H1 (cell line): ENCODE results near the gene MED13. TPM values are rescaled to one million over a fixed set of nuclear protein-coding genes. Genes with fewer than 3 reads are reported as not detected.

Source experiments
- CTCF ChIA-PET: fragments of 300-600 bp; sonication (Branson Sonifier 250); formaldehyde crosslinking; loops from one replicate; lab custom pipeline; 2021; ENCODE audit not compliant: partially characterized antibody; lab: Charles Lee
- POLR2A ChIA-PET: fragments of 300-600 bp; sonication (Branson Sonifier 250); formaldehyde crosslinking; loops from one replicate; lab custom pipeline; 2021; ENCODE audit warnings: inconsistent platforms; ENCODE audit not compliant: partially characterized antibody; lab: Charles Lee
- DNase-seq, 2 experiments: peaks; one replicate each; pipeline versions ENCODE4 v3.0.0 to v3.0.0-alpha.2; 2010 to 2022; ENCODE audit warnings: low spot score in 2 of 2, low read depth in 1 of 2, mixed read lengths in 1 of 2
- FAIRE-seq: peaks from 2 replicates; lab custom pipeline; 2011; peaks lifted over from hg19 to GRCh38; lab: Jason Lieb, UNC
- H2AFZ ChIP-seq: 2 replicates; pipeline ENCODE4 v1.8.1; 2012; ENCODE audit warnings: low read length, inconsistent platforms
- H2AK5ac ChIP-seq: 2 replicates; pipeline ENCODE4 v1.6.1; 2013; ENCODE audit warnings: low read depth, low read length
- H2BK120ac ChIP-seq: replicated peaks from 2 replicates; pipeline ENCODE3; 2013; ENCODE audit warnings: low read depth, low read length, inconsistent platforms
- H2BK12ac ChIP-seq: 2 replicates; pipeline ENCODE4 v1.6.1; 2013; ENCODE audit warnings: low read depth, low read length
- H2BK15ac ChIP-seq: 2 replicates; pipeline ENCODE4 v1.6.1; 2013; ENCODE audit warnings: low read length
- H2BK20ac ChIP-seq: 2 replicates; pipeline ENCODE4 v1.6.1; 2013; ENCODE audit warnings: low read length
- H2BK5ac ChIP-seq: 2 replicates; pipeline ENCODE4 v1.6.1; 2013; ENCODE audit warnings: low read depth, low read length
- H3K14ac ChIP-seq: 2 replicates; pipeline ENCODE4 v1.6.1; 2013; ENCODE audit warnings: inconsistent platforms; ENCODE audit not compliant: insufficient read length
- H3K18ac ChIP-seq: 2 replicates; pipeline ENCODE4 v1.6.1; 2013; ENCODE audit warnings: low read length; ENCODE audit errors: extremely low read depth
- H3K23ac ChIP-seq: 2 replicates; pipeline ENCODE4 v1.6.1; 2013; ENCODE audit warnings: inconsistent platforms; ENCODE audit not compliant: insufficient read length
- H3K23me2 ChIP-seq: 2 replicates; pipeline ENCODE4 v1.6.1; 2013; ENCODE audit warnings: low read depth, low read length
- H3K27ac ChIP-seq: 2 replicates; pipeline ENCODE4 v1.6.1; 2011; ENCODE audit warnings: low read depth, low read length, inconsistent platforms
- H3K27me3 ChIP-seq, 4 experiments: replicated peaks in 1 of 4; 1 replicate in 1 of 4; 2 replicates in 3 of 4; pipeline versions ENCODE4 v1.6.1 to v1.8.1; 2011 to 2013; ENCODE audit warnings: low read length in 3 of 4, mild to moderate bottlenecking in 3 of 4, inconsistent platforms in 2 of 4, mixed read lengths in 2 of 4, moderate library complexity in 1 of 4; ENCODE audit not compliant: control insufficient read depth in 3 of 4, insufficient read depth in 3 of 4; ENCODE audit errors: extremely low read depth in 1 of 4
- H3K36me3 ChIP-seq, 4 experiments: 2 replicates each; pipeline versions ENCODE4 v1.6.1 to v1.8.1; 2011 to 2013; ENCODE audit warnings: mild to moderate bottlenecking in 4 of 4, low read length in 3 of 4, moderate library complexity in 2 of 4, control low read depth in 1 of 4, inconsistent platforms in 1 of 4; ENCODE audit not compliant: insufficient read depth in 4 of 4, control insufficient read depth in 2 of 4
- H3K4ac ChIP-seq: replicated peaks from 2 replicates; pipeline ENCODE3; 2013; ENCODE audit warnings: low read length, low read depth, mixed read lengths, inconsistent platforms; ENCODE audit not compliant: insufficient read length
- H3K4me1 ChIP-seq, 4 experiments: replicated peaks in 1 of 4; 1 replicate in 1 of 4; 2 replicates in 3 of 4; pipeline versions ENCODE4 v1.6.1 to v1.8.1; 2011 to 2013; ENCODE audit warnings: low read length in 3 of 4, inconsistent platforms in 2 of 4, mixed read lengths in 1 of 4; ENCODE audit not compliant: insufficient read depth in 4 of 4, control insufficient read depth in 3 of 4
- H3K4me2 ChIP-seq, 2 experiments: 2 replicates each; pipeline versions ENCODE4 v1.6.1 to v1.8.1; 2011 to 2013; ENCODE audit warnings: low read depth in 2 of 2, low read length in 2 of 2, control low read depth in 1 of 2, inconsistent platforms in 1 of 2, mild to moderate bottlenecking in 1 of 2; ENCODE audit not compliant: insufficient read depth in 1 of 2
- H3K4me3 ChIP-seq, 4 experiments: fragments of 200-600, 300-600 bp in 1 of 4; sonication (generic), shearing (Covaris generic), sonication (Bioruptor Twin) in 1 of 4; 2 replicates each; pipeline versions ENCODE4 v1.5.1 to v1.8.1; 2011 to 2016; ENCODE audit warnings: low read length in 4 of 4, low read depth in 3 of 4, control low read depth in 2 of 4, inconsistent platforms in 2 of 4, mild to moderate bottlenecking in 2 of 4, mixed read lengths in 1 of 4, moderate library complexity in 1 of 4; ENCODE audit not compliant: insufficient read depth in 2 of 4; ENCODE audit errors: extremely low read depth in 1 of 4
- H3K56ac ChIP-seq: replicated peaks from 2 replicates; pipeline ENCODE3; 2013; ENCODE audit warnings: low read depth, mild to moderate bottlenecking, mixed read lengths, low read length, inconsistent platforms; ENCODE audit not compliant: insufficient read length
- H3K79me1 ChIP-seq: 2 replicates; pipeline ENCODE4 v1.6.1; 2013; ENCODE audit warnings: low read depth, low read length, control low read depth
- H3K79me2 ChIP-seq, 2 experiments: 2 replicates each; pipeline versions ENCODE4 v1.6.1 to v1.8.1; 2012 to 2013; ENCODE audit warnings: low read length in 2 of 2, mild to moderate bottlenecking in 2 of 2, inconsistent platforms in 1 of 2; ENCODE audit not compliant: insufficient read depth in 2 of 2, control insufficient read depth in 1 of 2
- H3K9ac ChIP-seq, 4 experiments: replicated peaks in 1 of 4; 1 replicate in 1 of 4; 2 replicates in 3 of 4; pipeline versions ENCODE4 v1.6.1 to v1.8.1; 2011 to 2013; ENCODE audit warnings: low read depth in 3 of 4, low read length in 3 of 4, control low read depth in 2 of 4, mild to moderate bottlenecking in 2 of 4, moderate library complexity in 2 of 4, inconsistent platforms in 1 of 4; ENCODE audit errors: extremely low read depth in 1 of 4
- H3K9me3 ChIP-seq, 2 experiments: 2 replicates each; pipeline versions ENCODE4 v1.6.1 to v1.8.1; 2012 to 2013; ENCODE audit warnings: mild to moderate bottlenecking in 2 of 2, moderate library complexity in 2 of 2, control low read depth in 1 of 2, inconsistent platforms in 1 of 2, low read depth in 1 of 2, low read length in 1 of 2, mixed read lengths in 1 of 2; ENCODE audit not compliant: insufficient read depth in 2 of 2
- H4K20me1 ChIP-seq, 2 experiments: replicated peaks in 1 of 2; 2 replicates each; pipeline versions ENCODE3 to v1.8.1; 2011 to 2013; ENCODE audit warnings: inconsistent platforms in 2 of 2, low read length in 2 of 2, mild to moderate bottlenecking in 1 of 2; ENCODE audit not compliant: insufficient read depth in 2 of 2, control insufficient read depth in 1 of 2
- H4K5ac ChIP-seq: 2 replicates; pipeline ENCODE4 v1.6.1; 2013; ENCODE audit warnings: low read length, low read depth, mixed read lengths, inconsistent platforms; ENCODE audit not compliant: insufficient read length
- H4K8ac ChIP-seq: 2 replicates; pipeline ENCODE4 v1.8.0; 2013; ENCODE audit warnings: mild to moderate bottlenecking, moderate library complexity, low read length, inconsistent platforms; ENCODE audit not compliant: insufficient read depth; ENCODE audit errors: extremely low read depth
- H4K91ac ChIP-seq: replicated peaks from 2 replicates; pipeline ENCODE3; 2013; ENCODE audit warnings: low read length, mixed read lengths, inconsistent platforms; ENCODE audit not compliant: insufficient read length
- CHD2 ChIP-seq: IDR thresholded peaks from 2 replicates; pipeline ENCODE4 v1.6.1; 2012; ENCODE audit warnings: low read length, improper control_type of control experiment
- CTBP2 ChIP-seq: IDR thresholded peaks from 2 replicates; pipeline ENCODE4 v1.7.0; 2011; ENCODE audit warnings: borderline replicate concordance, mild to moderate bottlenecking, moderate library complexity, mixed read lengths, low read length; ENCODE audit not compliant: insufficient read depth, insufficient read length
- EGR1 ChIP-seq: IDR thresholded peaks from 2 replicates; pipeline ENCODE4 v1.6.1; 2011; ENCODE audit warnings: low read depth, low read length, borderline replicate concordance
- EP300 ChIP-seq, 2 experiments: IDR thresholded peaks; 1 replicate in 1 of 2; 2 replicates in 1 of 2; pipeline ENCODE4 v1.6.1; 2011 to 2012; ENCODE audit warnings: low read depth in 2 of 2, low read length in 2 of 2, mild to moderate bottlenecking in 2 of 2, borderline replicate concordance in 1 of 2, inconsistent platforms in 1 of 2, moderate library complexity in 1 of 2
- FOSL1 ChIP-seq: IDR thresholded peaks from 2 replicates; pipeline ENCODE4 v1.6.1; 2011; ENCODE audit warnings: mild to moderate bottlenecking, low read depth, low read length, moderate library complexity; ENCODE audit not compliant: insufficient read depth
- NRF1 ChIP-seq: IDR thresholded peaks from 2 replicates; pipeline ENCODE4 v1.6.1; 2011; ENCODE audit warnings: mild to moderate bottlenecking, low read depth, low read length, improper control_type of control experiment
- RBBP5 ChIP-seq: IDR thresholded peaks from 2 replicates; pipeline ENCODE4 v1.7.1; 2012; ENCODE audit warnings: low read depth, mild to moderate bottlenecking, inconsistent platforms, low read length, moderate library complexity, borderline replicate concordance
- RNF2 ChIP-seq: fragments of 200-900, 300-1000 bp; sonication (generic); IDR thresholded peaks from 2 replicates; pipeline ENCODE4 v1.7.1; 2016; ENCODE audit warnings: borderline replicate concordance, low read depth, mild to moderate bottlenecking, antibody characterized with exemption, low read length; ENCODE audit not compliant: poor library complexity, severe bottlenecking; ENCODE audit errors: missing control alignments
- TAF7 ChIP-seq: optimal IDR thresholded peaks from 2 replicates; pipeline ENCODE3; 2011; ENCODE audit warnings: low read depth, mild to moderate bottlenecking, inconsistent platforms, low read length, moderate library complexity, borderline replicate concordance
- TCF12 ChIP-seq: IDR thresholded peaks from 2 replicates; pipeline ENCODE4 v1.6.1; 2011; ENCODE audit warnings: low read depth, mild to moderate bottlenecking, low read length
- YY1 ChIP-seq: IDR thresholded peaks from 2 replicates; pipeline ENCODE4 v1.6.1; 2011; ENCODE audit warnings: low read depth, mild to moderate bottlenecking, low read length
- WGBS, 2 experiments: shearing (Covaris generic) in 1 of 2; methylation state at CpG; one replicate each; pipeline versions ENCODE4 v1.1.6 to v1.1.7; 2013 to 2015; ENCODE audit warnings: low lambda C conversion rate in 2 of 2, mixed read lengths in 2 of 2, inconsistent platforms in 1 of 2, low coverage in 1 of 2, missing lambda C conversion rate in 1 of 2; ENCODE audit not compliant: insufficient replicate concordance in 2 of 2, insufficient coverage in 1 of 2, insufficient read length in 1 of 2; ENCODE audit errors: extremely low coverage in 1 of 2, missing lambda C conversion rate in 1 of 2; 5-methylcytosine and 5-hydroxymethylcytosine counted together
- polyA plus RNA-seq, 7 experiments: library from polyadenylated mRNA; depleted of rRNA in 3 of 7; stranded (reverse) in 5 of 7; unstranded in 2 of 7; fragments of >200 nt in 5 of 7; fragments of 200-250 nt in 2 of 7; gene quantifications; 1 replicate in 5 of 7; 2 replicates in 1 of 7; 4 replicates in 1 of 7; pipeline versions ENCODE4 v1.2.1 to v1.2.3, GENCODE V29; 2011 to 2013; ENCODE audit warnings: missing spikeins in 2 of 7, mixed read lengths in 2 of 7
- total RNA-seq: library from RNA; stranded (reverse); fragmentation: NEBNext Ultra II Directional; extraction: Animal tissue kit (Norgen Biotek cat#: 25700); gene quantifications from 2 replicates; pipeline ENCODE4 v1.2.1, GENCODE V29; 2021

Gene MED13
- total and polyA plus RNA-seq, 2 of the 8 experiments (the other 6 are each of a cell fraction or from before 2014, with no cell fraction given), result 11.3 to 44.8 TPM

GRCh38 chr17:62073993-62074392 lies 8.9 kb upstream of the MED13 start:
- Histone ChIP-seq H2BK20ac (no peak overlapping the region), H3K4ac (no peak overlapping the region), H3K79me1 (no peaks in the 10 kb centered on the region), H3K27ac (no peak overlapping the region), H2BK120ac (no peak overlapping the region), H3K9me3 (0 out of 4 replicates have a peak, but pooled peaks cover 0 to 3% of the 10 kb centered on the region in 2 experiments), H3K36me3 (no peaks in the 10 kb centered on the region), H3K56ac (no peak overlapping the region), H3K18ac (no peak overlapping the region), H2BK12ac (no peak overlapping the region), H3K14ac (no peak overlapping the region), H4K20me1 (no peaks in the 10 kb centered on the region), H3K23me2 (no peaks in the 10 kb centered on the region), H3K79me2 (no peaks in the 10 kb centered on the region), H2BK15ac (no peak overlapping the region), H3K4me2 (no peak overlapping the region), H2AK5ac (no peak overlapping the region), H2BK5ac (no peak overlapping the region), H4K5ac (no peak overlapping the region), H3K23ac (no peak overlapping the region), H4K91ac (no peak overlapping the region), H3K27me3 (no peaks in the 10 kb centered on the region), H3K4me1 (no peaks in the 10 kb centered on the region), H2AFZ (no peak overlapping the region), H3K4me3 (no peak overlapping the region), H3K9ac (no peak overlapping the region), H4K8ac (no peak overlapping the region)
- TF ChIP-seq RBBP5 (no peak), FOSL1 (no peak), EGR1 (no peak), EP300 (IDR thresholded peaks at IDR 0.05; ENCODE audit: borderline replicate concordance in 1 of 2, low read depth in 2 of 2, low read length in 2 of 2) (no peak), TAF7 (no peak), NRF1 (no peak), RNF2 (no peak), CTBP2 (no peak), TCF12 (no peak), YY1 (no peak), CHD2 (no peak)
- no peak for FAIRE-seq
- no peak for DNase-seq
- POLR2A ChIA-PET, result no interaction called here
- 91% methylated on average over 2 of the region's 2 CpGs; no CpG with 5 or more reads in 1 of the 2 experiments for WGBS, 2 experiments
- CTCF ChIA-PET, result no interaction called here
